PC-3 (cell line): ENCODE measurements around the gene ZMIZ1.
A peak's percentile ranks its signal among the peaks of the same experiment; 100 is the strongest.

ENCODE experiments used
- CTCF ChIP-seq: fragments of 300-600 bp; sonication (generic); conservative IDR thresholded peaks from 2 replicates; pipeline ENCODE4 v1.5.1; 2017; ENCODE audit warnings: antibody characterized with exemption, low read depth, mild to moderate bottlenecking, low read length
- EZH2 ChIP-seq: fragments of 300-600 bp; sonication (generic); IDR thresholded peaks from one replicate; pipeline ENCODE4 v1.6.1; 2017; ENCODE audit warnings: antibody characterized with exemption, mild to moderate bottlenecking, low read length; ENCODE audit not compliant: unreplicated experiment

DNA sequence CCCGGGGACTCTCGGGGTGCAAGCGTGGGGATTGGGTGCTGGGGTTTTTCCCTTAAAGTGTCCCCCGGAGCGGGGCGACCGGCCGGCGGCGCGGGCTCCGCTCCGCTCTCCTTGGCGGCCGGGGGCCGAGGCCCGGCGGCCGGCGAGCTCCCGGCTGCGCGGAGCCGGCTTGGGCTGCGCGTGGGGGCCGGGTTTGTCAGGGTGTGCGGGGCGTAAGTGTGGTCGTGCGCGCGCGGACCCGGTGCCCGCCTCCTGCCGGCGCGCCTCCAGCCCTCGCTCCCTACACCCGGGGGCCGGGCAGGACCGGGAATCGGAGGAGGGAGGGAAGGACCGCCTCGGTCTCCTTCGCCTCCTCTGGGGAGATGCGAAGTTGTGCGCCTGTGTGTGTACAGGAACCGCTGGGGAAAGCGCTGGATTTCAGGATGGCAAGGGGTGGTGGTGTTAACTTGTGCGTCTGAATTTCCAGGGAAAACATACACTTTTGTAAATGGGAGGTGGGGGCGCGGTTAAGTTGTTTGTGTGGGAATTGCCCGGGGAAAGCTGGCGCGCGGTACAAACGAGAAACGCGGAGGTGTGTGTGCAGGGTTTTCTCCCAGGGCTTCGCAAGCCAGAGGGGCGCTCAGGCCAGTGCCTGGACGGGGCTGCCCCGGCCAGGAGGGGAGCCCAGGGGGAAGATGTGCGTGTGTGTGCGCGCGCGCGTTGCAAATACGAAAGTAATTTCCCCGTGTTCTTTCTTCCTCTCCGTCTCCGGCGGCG is 737 bp downstream of the ZMIZ1 start:
- no peak for TF ChIP-seq EZH2
- peak; percentile 28; the same call in 1 of the 2 replicates for TF ChIP-seq CTCF
